Measurements from ENCODE around the gene YEATS2.
"Not testable (repeated sequence)": the region's sequence is repeated elsewhere in the genome, so short reads cannot be mapped to it uniquely, and the experiment has no call there.

YEATS2 gene

GRCh38 chr3:183776451-183776850 lies 78.9 kb downstream of the YEATS2 start:
- DNase-seq (ENCODE audit: low read depth, low spot score), result not testable (repeated sequence)

DNA sequence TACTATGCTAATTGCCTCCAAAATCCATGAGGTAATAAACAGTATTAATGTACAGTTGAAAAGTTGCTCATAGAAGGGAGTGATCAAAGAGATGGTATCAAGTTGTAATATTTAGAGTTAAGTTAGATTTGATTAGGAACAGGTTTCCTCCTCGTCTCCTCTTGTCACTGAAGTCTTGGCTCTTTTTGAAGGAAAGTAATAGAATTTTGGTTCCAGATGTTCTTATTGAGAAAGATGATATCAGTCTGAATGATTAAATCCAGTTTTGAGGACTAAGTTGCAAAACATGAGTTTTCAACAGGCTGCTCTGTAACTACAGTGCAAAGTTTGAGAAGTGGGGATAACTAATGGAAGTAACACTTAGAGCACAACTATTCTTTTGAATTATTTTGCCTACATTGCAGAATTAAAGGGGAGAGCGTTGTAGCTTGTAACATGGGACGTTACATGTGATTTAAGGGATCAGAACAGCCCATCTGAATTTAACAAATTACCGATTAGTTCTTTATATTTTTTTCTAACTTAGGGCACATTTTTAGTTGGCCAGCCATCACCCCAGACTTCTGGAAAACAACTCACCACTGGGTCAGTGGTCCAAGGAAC lies 79.5 kb downstream of the YEATS2 start:
- DNase-seq (ENCODE audit: low read depth, low spot score), result no peak

DNA sequence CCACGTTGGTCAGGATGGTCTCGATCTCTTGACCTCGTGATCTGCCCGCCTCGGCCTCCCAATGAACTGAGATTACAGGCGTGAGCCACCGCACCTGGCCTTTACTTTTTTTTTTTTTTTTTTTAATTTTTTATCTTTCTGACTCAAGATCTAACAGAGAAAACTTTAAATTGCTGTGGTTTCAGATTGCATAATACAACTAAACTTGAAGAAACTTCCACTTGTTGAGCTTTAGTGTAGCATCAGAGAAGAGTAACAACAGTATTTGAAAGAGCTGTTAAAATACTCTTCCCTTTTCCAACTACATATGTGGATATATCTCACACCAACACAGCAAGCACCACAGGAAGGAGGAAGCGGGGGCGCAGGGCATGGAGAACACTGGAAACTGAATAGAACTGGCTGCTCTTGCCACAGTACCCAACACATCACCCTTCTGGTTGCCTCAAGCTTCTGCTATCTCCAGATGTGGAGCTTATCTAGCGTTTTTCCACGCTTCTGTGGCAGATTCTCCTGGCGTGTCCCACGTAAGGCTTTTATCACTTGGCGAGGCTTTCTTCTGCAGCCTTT lies 82.4 kb downstream of the YEATS2 start:
- DNase-seq (ENCODE audit: low read depth, low spot score), result no peak

DNA sequence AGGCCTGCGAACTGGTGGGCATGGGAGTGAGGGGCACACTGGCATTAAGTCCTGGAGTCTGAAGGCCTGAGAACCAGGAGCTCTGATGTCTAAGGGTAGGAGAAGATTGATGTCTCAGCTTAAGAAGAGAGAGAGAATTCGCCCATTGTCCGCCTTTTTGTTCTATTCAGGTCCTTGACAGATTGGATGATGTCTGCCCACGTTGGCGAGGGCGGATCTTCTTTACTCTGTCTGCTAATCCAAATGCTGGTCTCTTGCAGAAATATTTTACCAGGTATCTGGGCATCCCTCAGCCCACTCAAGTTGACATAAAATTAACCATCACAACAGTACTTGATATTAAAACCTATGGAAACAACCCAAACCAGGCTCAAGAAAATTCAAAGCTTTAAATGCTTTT lies 83.6 kb downstream of the YEATS2 start:
- no peak for DNase-seq (ENCODE audit: low read depth, low spot score)

- no peak for DNase-seq (ENCODE audit: low read depth, low spot score)
These were observed 85.1 kb downstream of the YEATS2 start for GRCh38 chr3:183782576-183783276.

DNA sequence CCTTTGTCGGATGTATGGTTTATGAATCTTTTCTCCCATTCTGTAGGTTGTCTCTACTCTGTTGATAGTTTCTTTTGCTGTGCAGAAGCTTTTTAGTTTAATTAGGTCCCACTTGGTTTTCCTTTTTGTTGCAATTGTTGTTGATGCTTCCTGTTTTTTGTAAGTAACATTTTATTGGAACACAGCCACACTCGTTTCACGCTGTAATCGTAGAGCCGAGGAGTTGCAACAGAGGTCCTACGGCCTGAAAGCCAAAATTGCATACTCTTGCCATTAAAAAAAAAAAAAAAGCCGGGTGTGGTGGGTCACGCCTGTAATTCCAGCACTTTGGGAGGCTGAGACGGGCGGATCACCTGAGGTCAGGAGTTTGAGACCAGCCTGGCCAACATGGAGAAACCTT lies 86.9 kb downstream of the YEATS2 start:
- not testable (repeated sequence) for DNase-seq (ENCODE audit: low read depth, low spot score)

GRCh38 chr3:183789826-183790225 lies 92.2 kb downstream of the YEATS2 start:
- DNase-seq (ENCODE audit: low read depth, low spot score), result no peak

- no peak for DNase-seq (ENCODE audit: low read depth, low spot score)
These were observed 93.1 kb downstream of the YEATS2 start for GRCh38 chr3:183790700-183791099.

DNA sequence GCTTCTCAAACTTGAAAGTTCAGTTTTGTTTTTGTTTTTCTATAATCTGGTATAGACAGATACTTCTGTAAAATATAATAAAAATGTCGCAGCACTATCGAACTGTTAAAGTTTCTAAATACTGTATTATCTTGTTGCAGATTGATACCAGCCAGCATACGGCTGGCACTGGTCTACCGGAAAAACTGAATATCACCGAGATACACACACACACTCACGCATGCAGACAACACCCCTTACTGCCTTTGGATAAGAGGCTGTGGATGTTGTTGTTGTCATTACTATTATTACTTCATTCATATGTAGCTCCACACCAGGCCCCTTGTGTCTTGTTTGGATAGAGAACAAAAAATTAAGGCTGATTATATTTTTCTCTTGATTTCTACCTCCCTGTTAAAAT lies 95.4 kb downstream of the YEATS2 start:
- DNase-seq (ENCODE audit: low read depth, low spot score), result no peak

GRCh38 chr3:183794452-183794851 lies 96.9 kb downstream of the YEATS2 start:
- no peak for DNase-seq (ENCODE audit: low read depth, low spot score)

DNA sequence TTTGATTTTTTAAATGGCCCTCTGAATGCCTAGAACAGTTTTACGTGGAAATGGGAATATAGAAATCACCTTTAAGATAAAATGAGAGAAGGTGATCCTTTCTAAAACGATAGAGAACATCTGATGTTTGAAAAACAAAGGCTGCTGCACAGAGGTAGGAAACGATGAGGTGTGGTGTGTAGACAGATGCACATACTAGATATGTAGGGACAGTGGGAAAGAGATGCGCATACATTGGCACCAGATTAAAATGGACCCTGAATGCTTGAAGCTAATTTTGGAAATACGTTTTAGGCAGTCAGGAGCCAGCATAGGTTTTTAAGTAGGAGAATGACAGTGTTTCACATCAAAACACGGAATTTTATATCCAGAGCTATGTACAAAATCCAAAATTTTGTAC lies 98.8 kb downstream of the YEATS2 start:
- DNase-seq (ENCODE audit: low read depth, low spot score), result no peak

DNA sequence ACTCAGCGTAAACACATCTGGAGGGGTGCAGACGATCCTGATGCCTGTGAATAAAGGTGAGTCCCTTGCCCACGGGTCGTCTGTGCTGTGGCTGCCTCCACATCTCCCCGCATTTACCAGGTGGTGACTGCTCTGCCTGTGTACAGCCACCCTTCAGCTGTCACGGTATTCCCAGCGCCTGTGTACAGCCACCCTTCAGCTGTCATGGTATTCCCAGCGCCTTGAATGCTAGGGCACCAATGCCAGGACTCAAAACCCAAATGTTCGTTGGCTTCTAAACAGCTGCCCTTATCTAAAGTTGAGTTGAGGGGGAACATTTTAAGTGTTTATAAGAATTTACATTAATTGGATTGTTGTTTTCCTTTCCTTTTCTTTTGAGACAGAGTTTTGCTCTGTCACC lies 100.4 kb downstream of the YEATS2 start:
- no peak for DNase-seq (ENCODE audit: low read depth, low spot score)

DNA sequence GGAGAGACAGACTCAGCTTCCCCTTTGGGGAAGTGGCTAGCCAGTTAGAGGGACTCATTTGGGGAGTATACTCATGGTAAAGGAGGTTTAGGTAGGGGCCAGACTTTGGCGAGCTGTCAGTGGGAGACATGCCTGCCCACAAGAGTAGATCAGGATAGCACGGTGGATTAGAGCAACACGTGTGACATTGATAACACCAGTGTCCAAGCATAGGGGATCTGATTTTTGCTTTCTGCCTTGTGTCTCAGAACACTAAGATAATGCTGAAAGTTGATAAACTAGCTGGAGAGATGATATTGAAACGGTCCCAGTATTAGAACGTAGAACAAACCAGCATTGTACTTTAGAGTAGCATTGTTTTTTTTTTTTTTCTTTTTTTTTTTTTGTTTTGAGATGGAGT lies 101.9 kb downstream of the YEATS2 start:
- DNase-seq (ENCODE audit: low read depth, low spot score), result no peak

GRCh38 chr3:183800243-183800863 lies 102.8 kb downstream of the YEATS2 start:
- no peak for DNase-seq (ENCODE audit: low read depth, low spot score)

GRCh38 chr3:183801601-183802000 lies 104.0 kb downstream of the YEATS2 start:
- DNase-seq (ENCODE audit: low read depth, low spot score), result no peak

GRCh38 chr3:183802989-183803388 lies 105.4 kb downstream of the YEATS2 start:
- no peak for DNase-seq (ENCODE audit: low read depth, low spot score)

GRCh38 chr3:183807209-183807728 lies 109.7 kb downstream of the YEATS2 start:
- no peak for DNase-seq (ENCODE audit: low read depth, low spot score)

DNA sequence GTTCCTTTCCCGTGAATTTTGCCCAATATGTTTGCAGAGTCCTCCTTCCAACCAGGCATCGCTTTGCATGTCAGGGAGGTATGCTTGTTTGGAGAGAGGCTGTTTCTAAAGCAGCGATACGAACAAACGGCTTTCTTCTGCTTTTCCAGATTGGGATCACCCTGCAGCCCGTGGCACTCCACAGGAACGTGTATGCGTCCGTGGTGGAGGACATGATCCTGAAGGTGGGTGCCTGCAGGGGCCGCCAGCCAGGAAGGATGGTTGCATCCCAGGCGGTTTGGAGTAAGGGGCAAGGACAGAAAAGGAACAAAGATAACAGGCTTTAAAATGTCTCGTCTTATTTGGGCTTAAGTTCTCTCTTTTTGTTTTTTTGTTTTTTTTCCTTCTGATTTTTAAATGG lies 110.3 kb downstream of the YEATS2 start:
- no peak for DNase-seq (ENCODE audit: low read depth, low spot score)

DNA sequence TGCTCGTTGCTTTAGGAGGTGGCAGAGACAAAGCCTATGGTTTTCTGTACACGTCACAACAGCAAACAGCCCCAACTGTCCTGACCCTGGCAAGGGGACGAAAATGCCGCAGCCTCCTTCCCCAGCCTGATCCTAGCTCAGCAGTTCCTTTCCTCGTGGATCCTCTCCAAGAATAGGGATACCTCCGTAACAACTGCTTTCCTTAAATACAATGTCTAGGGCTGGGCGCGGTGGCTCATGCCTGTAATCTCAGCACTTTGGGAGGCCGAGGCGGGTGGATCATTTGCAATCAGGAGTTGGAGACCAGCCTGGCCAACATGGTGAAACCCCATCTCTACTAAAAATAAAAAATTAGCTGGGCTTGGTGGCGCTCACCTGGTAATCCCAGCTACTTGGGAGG lies 110.8 kb downstream of the YEATS2 start:
- DNase-seq (ENCODE audit: low read depth, low spot score), result no peak

- DNase-seq (ENCODE audit: low read depth, low spot score), result no peak
These were observed 111.7 kb downstream of the YEATS2 start for GRCh38 chr3:183809270-183809669.

- no peak for DNase-seq (ENCODE audit: low read depth, low spot score)
These were observed 113.3 kb downstream of the YEATS2 start for GRCh38 chr3:183810643-183811594.
